GM12878 (cell line): ENCODE measurements around the gene KIF9. TPM values are rescaled to one million over a fixed set of nuclear protein-coding genes. Genes with fewer than 3 reads are reported as not detected.

Experiments
- ATAC-seq: fragments of 200-7000 bp; cut with Tn5 transposase; 3 replicates; pipeline ENCODE4 v1.9.1; 2020; ENCODE audit warnings: mild to moderate bottlenecking, moderate library complexity
- BruUV-seq: library from RNA; stranded (reverse); fragments of 400-500 nt; replicated peaks from 2 replicates; lab custom pipeline; 2021; lab: Mats Ljungman, UMichigan
- CTCF ChIA-PET: fragments of 300-600 bp; sonication (Branson Sonifier 250); formaldehyde crosslinking; extraction: SDS; loops from one replicate; lab custom pipeline; 2021; ENCODE audit warnings: inconsistent platforms; lab: Yijun Ruan, JAX
- POLR2A ChIA-PET: fragments of 350-600 bp; formaldehyde crosslinking; extraction: SDS; loops from one replicate; lab custom pipeline; 2021; ENCODE audit warnings: inconsistent platforms; lab: Charles Lee
- RAD21 ChIA-PET: fragments of 300-600 bp; sonication (Branson Sonifier 250); formaldehyde crosslinking; loops from one replicate; lab custom pipeline; 2023; ENCODE audit warnings: antibody characterized with exemption; ENCODE audit not compliant: unreplicated experiment; lab: Charles Lee
- SMC1A ChIA-PET: fragments of 300-600 bp; sonication (Branson Sonifier 250); formaldehyde crosslinking; loops from one replicate; lab custom pipeline; 2023; ENCODE audit not compliant: unreplicated experiment, uncharacterized antibody; lab: Charles Lee
- DNase-seq: peaks from one replicate; pipeline ENCODE4 v3.0.0-alpha.2; 2011; ENCODE audit warnings: low read depth, low spot score
- FAIRE-seq: peaks from 3 replicates; lab custom pipeline; 2011; peaks lifted over from hg19 to GRCh38; lab: Jason Lieb, UNC
- H2AFZ ChIP-seq: 2 replicates; pipeline ENCODE4 v1.6.0; 2011; ENCODE audit warnings: low read depth, low read length, control low read depth; ENCODE audit not compliant: control insufficient read depth
- H3K27ac ChIP-seq: 2 replicates; pipeline ENCODE4 v1.5.1; 2011; ENCODE audit warnings: control low read depth; ENCODE audit not compliant: control insufficient read depth, insufficient read depth
- H3K27me3 ChIP-seq, 2 experiments: replicated peaks in 1 of 2; 2 replicates each; pipeline versions ENCODE4 v1.6.0 to v1.6.1; 2011; ENCODE audit warnings: low read length in 1 of 2; ENCODE audit not compliant: control insufficient read depth in 2 of 2, insufficient read depth in 2 of 2
- H3K36me3 ChIP-seq, 2 experiments: 2 replicates each; pipeline ENCODE4 v1.5.1; 2011; ENCODE audit warnings: low read length in 1 of 2; ENCODE audit not compliant: control insufficient read depth in 2 of 2, insufficient read depth in 2 of 2
- H3K4me1 ChIP-seq: 2 replicates; pipeline ENCODE4 v1.6.1; 2011; ENCODE audit warnings: mild to moderate bottlenecking, low read length, moderate library complexity, mixed read lengths; ENCODE audit not compliant: control insufficient read depth, insufficient read depth
- H3K4me2 ChIP-seq: 2 replicates; pipeline ENCODE4 v1.6.0; 2011; ENCODE audit warnings: control low read depth; ENCODE audit not compliant: control insufficient read depth, insufficient read depth
- H3K4me3 ChIP-seq: fragments of 200-600 bp; sonication (generic); 2 replicates; pipeline ENCODE4 v1.5.1; 2016
- H3K79me2 ChIP-seq: 2 replicates; pipeline ENCODE4 v1.6.0; 2011; ENCODE audit warnings: low read length; ENCODE audit not compliant: control insufficient read depth, insufficient read depth
- H3K9ac ChIP-seq: 2 replicates; pipeline ENCODE4 v1.8.0; 2011; ENCODE audit warnings: low read length, control low read depth, mixed read lengths; ENCODE audit not compliant: control insufficient read depth, insufficient read depth
- H3K9me3 ChIP-seq: replicated peaks from 3 replicates; pipeline ENCODE4 v1.5.1; 2011; ENCODE audit warnings: mild to moderate bottlenecking, low read length; ENCODE audit not compliant: control insufficient read depth, insufficient read depth
- H4K20me1 ChIP-seq: 2 replicates; pipeline ENCODE4 v1.6.0; 2011; ENCODE audit not compliant: control insufficient read depth, insufficient read depth
- BRCA1 ChIP-seq: IDR thresholded peaks from 2 replicates; pipeline ENCODE4 v1.6.1; 2011; ENCODE audit warnings: low read depth, low read length, improper control_type of control experiment
- CBX3 ChIP-seq: fragments of 200-600 bp; sonication (generic); IDR thresholded peaks from 2 replicates; pipeline ENCODE4 v1.6.1; 2016; ENCODE audit warnings: low read depth, borderline replicate concordance
- ESRRA ChIP-seq: IDR thresholded peaks from 2 replicates; pipeline ENCODE4 v1.6.1; 2012; ENCODE audit warnings: mild to moderate bottlenecking, low read length, improper control_type of control experiment
- FOXM1 ChIP-seq: IDR thresholded peaks from 2 replicates; pipeline ENCODE4 v1.6.1; 2012; ENCODE audit warnings: low read depth, mild to moderate bottlenecking, inconsistent platforms, low read length, moderate library complexity
- HDGF ChIP-seq: fragments of 450-650 bp; IDR thresholded peaks from 2 replicates; pipeline ENCODE4 v1.6.1; 2016; ENCODE audit warnings: antibody characterized with exemption
- MTA2 ChIP-seq: fragments of 450-650 bp; IDR thresholded peaks from 2 replicates; pipeline ENCODE4 v1.6.1; 2016; ENCODE audit warnings: low read depth, mild to moderate bottlenecking, moderate library complexity
- MXI1 ChIP-seq: fragments of 150-350 bp; IDR thresholded peaks from 2 replicates; pipeline ENCODE4 v1.6.1; 2011; ENCODE audit warnings: low read depth, mild to moderate bottlenecking, inconsistent platforms, low read length, improper control_type of control experiment
- NR2F1 ChIP-seq: fragments of 450-650 bp; conservative IDR thresholded peaks from 2 replicates; pipeline ENCODE4 v1.6.1; 2017; ENCODE audit warnings: mild to moderate bottlenecking
- NRF1 ChIP-seq: conservative IDR thresholded peaks from 2 replicates; pipeline ENCODE4 v1.6.1; 2011; ENCODE audit warnings: mild to moderate bottlenecking, low read depth, low read length, improper control_type of control experiment
- RAD21 ChIP-seq: IDR thresholded peaks from 2 replicates; pipeline ENCODE4 v1.6.1; 2011; ENCODE audit warnings: mild to moderate bottlenecking, low read depth, low read length, moderate library complexity; ENCODE audit not compliant: insufficient read depth
- RELA ChIP-seq: fragments of 450-650 bp; IDR thresholded peaks from 2 replicates; pipeline ENCODE4 v1.8.0; 2014; ENCODE audit warnings: borderline replicate concordance; ENCODE audit not compliant: partially characterized antibody
- RUNX3 ChIP-seq: IDR thresholded peaks from 2 replicates; pipeline ENCODE4 v1.6.1; 2012; ENCODE audit warnings: low read length, inconsistent platforms
- SMC3 ChIP-seq: IDR thresholded peaks from 2 replicates; pipeline ENCODE4 v1.6.1; 2011; ENCODE audit warnings: low read length, improper control_type of control experiment, borderline replicate concordance
- SRF ChIP-seq, 2 experiments: IDR thresholded peaks; 2 replicates each; pipeline ENCODE4 v1.6.1; 2011; ENCODE audit warnings: low read depth in 2 of 2, low read length in 2 of 2, mild to moderate bottlenecking in 1 of 2, moderate library complexity in 1 of 2
- TBL1XR1 ChIP-seq: IDR thresholded peaks from 2 replicates; pipeline ENCODE4 v1.6.1; 2012; ENCODE audit warnings: low read depth, low read length, improper control_type of control experiment
- TCF3 ChIP-seq: IDR thresholded peaks from 2 replicates; pipeline ENCODE4 v1.6.1; 2012; ENCODE audit warnings: low read depth, mild to moderate bottlenecking, low read length, borderline replicate concordance; ENCODE audit not compliant: insufficient read depth
- TCF7 ChIP-seq: IDR thresholded peaks from 2 replicates; pipeline ENCODE4 v1.6.1; 2014; ENCODE audit warnings: antibody characterized with exemption, borderline replicate concordance
- WRNIP1 ChIP-seq: IDR thresholded peaks from 2 replicates; pipeline ENCODE4 v1.6.1; 2011; ENCODE audit warnings: low read depth, low read length, improper control_type of control experiment, borderline replicate concordance
- WGBS: methylation state at CpG from one replicate; pipeline ENCODE4 v1.1.6; 2016; ENCODE audit warnings: low lambda C conversion rate; ENCODE audit not compliant: insufficient replicate concordance, insufficient coverage; ENCODE audit errors: missing lambda C conversion rate; 5-methylcytosine and 5-hydroxymethylcytosine counted together
- in situ Hi-C: fragments of 300-500 bp; cut with MboI; formaldehyde crosslinking; loops from 9 replicates; pipeline ENCODE4 v1.14.3; 2018; ENCODE audit warnings: mixed read lengths
- intact Hi-C: fragments of 100-400 bp; cut with micrococcal nuclease; formaldehyde crosslinking; loops from one replicate; pipeline ENCODE4 v1.14.2; 2022; ENCODE audit not compliant: unreplicated experiment
- polyA plus RNA-seq, 11 experiments: library from polyadenylated mRNA; depleted of rRNA in 4 of 11; unstranded in 6 of 11; stranded (reverse) in 5 of 11; fragments of >200 nt; fragmentation: Nextera tagmentation in 4 of 11; fragmentation: Illumina TruSeq in 1 of 11; extraction: Ambion mirVana in 4 of 11; extraction: Trizol in 1 of 11; gene quantifications; 1 replicate in 1 of 11; 2 replicates in 10 of 11; pipeline versions ENCODE4 v1.2.1 to v1.2.3, GENCODE V29; 2011 to 2016; ENCODE audit warnings: inconsistent platforms in 2 of 11, missing spikeins in 2 of 11, low read depth in 1 of 11
- total RNA-seq, 4 experiments: library from RNA; depleted of rRNA in 3 of 4; stranded (reverse); fragments of >200 nt in 3 of 4; fragmentation: Illumina TruSeq in 1 of 4; extraction: Trizol in 1 of 4; gene quantifications; 2 replicates each; pipeline versions ENCODE4 v1.2.1 to v1.2.3, GENCODE V29; 2013 to 2021
- TF ChIP-seq, protein P1 (sequence below): IDR thresholded peaks from 2 replicates; pipeline ENCODE4 v1.6.1; 2011; ENCODE audit warnings: low read depth, low read length, improper control_type of control experiment, borderline replicate concordance
- TF ChIP-seq, protein P2 (sequence below): fragments of 450-650 bp; IDR thresholded peaks from 2 replicates; pipeline ENCODE4 v1.6.1; 2017; ENCODE audit warnings: mild to moderate bottlenecking

Gene KIF9
- total and polyA plus RNA-seq, 10 of the 15 experiments (the other 5 are each of a cell fraction or from before 2014, with no cell fraction given) = 3.0 to 10.2 (median 5.9) TPM

DNA sequence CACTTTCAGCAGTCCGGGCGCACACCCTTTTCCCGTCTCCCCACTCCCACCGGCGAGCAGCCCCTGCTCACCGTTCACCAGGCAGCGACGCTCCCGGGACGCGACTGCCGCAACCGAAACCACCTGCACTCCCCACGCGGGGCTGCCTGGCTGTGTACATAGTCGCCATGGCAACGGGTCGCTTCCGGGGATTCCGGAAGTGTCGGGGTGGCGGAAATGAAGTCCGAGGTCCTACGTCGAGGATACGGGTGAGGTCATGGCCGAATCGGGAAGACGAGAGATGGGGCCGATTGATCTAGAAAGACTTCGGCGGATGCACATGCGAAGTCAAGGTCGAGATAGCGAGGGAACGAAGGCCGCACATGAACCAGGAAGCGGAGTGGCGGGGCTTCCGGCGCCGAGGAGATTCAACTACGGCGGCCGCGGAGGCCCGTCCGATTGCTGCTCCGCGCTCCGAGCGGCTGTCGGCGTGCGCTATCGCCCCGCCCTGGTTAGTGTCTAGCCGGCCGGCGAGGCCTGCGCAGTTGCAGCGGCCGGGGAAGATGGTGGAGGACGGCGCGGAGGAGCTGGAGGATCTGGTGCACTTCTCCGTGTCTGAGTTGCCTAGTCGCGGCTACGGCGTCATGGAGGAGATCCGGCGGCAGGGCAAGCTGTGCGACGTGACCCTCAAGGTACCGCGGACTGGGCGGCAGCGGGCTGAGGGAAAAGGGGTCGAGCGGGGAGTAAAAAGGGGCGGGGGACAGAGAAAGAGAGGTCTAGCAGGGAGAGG, at the start of gene KIF9, which contains the start of gene KLHL18 (continued):
- TF ChIP-seq BRCA1 (no peak), MTA2 (peak; percentile 34), SRF (IDR thresholded peaks at IDR 0.05; ENCODE audit: low read depth in 2 of 2, low read length in 2 of 2) (0 out of 4 replicates have a peak, but pooled peaks of 1 of the 2 experiments have one; percentile 53), TCF7 (no peak), TBL1XR1 (no peak), RELA (peak; percentile 93), WRNIP1 (no peak), NRF1 (peak; percentile 56), HDGF (peak; percentile 78)
- TF ChIP-seq, protein P1, sequence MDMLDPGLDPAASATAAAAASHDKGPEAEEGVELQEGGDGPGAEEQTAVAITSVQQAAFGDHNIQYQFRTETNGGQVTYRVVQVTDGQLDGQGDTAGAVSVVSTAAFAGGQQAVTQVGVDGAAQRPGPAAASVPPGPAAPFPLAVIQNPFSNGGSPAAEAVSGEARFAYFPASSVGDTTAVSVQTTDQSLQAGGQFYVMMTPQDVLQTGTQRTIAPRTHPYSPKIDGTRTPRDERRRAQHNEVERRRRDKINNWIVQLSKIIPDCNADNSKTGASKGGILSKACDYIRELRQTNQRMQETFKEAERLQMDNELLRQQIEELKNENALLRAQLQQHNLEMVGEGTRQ = no peak

DNA sequence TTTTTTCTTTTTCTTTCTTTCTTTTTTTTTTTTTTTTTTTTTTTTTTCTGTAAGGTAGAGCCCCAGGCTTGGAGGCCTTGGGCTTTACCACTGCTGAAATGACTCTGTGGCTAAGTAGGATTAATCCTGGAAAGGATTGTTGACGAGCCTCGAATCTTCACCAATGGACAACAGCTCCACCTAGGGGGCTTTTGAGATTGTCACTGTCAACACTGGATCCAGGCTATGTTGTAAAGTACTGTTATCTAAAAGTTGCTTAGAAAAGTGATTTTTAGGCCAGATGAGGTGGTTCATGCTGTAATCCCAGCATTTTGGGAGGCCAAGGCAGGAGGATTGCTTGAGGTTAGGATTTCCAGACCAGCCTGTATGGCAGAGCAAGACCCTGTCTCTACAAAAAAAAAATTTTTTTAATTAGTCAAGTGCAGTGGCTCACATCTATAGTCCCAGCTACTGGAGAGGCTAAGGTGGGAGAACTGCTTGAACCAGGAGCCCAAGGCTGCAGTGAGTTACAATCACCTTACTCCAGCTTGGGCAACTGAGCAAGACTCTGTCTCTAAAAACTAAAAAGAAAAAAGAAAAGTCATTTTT, 41.8 kb upstream of the KIF9 start:
- no peak overlapping the region for H3K9ac ChIP-seq
- ATAC-seq = peak; percentile 89
- TF ChIP-seq FOXM1 (0 out of 2 replicates have a peak, but pooled peaks have one; percentile 26), RUNX3 (0 out of 2 replicates have a peak, but pooled peaks have one; percentile 6), MXI1 (no peak), TCF3 (no peak), RAD21 (peak; percentile 93), ESRRA (no peak), CBX3 (no peak), SMC3 (peak; percentile 81), NR2F1 (no peak)
- TF ChIP-seq, protein P2, sequence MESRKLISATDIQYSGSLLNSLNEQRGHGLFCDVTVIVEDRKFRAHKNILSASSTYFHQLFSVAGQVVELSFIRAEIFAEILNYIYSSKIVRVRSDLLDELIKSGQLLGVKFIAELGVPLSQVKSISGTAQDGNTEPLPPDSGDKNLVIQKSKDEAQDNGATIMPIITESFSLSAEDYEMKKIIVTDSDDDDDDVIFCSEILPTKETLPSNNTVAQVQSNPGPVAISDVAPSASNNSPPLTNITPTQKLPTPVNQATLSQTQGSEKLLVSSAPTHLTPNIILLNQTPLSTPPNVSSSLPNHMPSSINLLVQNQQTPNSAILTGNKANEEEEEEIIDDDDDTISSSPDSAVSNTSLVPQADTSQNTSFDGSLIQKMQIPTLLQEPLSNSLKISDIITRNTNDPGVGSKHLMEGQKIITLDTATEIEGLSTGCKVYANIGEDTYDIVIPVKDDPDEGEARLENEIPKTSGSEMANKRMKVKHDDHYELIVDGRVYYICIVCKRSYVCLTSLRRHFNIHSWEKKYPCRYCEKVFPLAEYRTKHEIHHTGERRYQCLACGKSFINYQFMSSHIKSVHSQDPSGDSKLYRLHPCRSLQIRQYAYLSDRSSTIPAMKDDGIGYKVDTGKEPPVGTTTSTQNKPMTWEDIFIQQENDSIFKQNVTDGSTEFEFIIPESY = no peak

More for the DNA sequence above, 41.8 kb upstream of the KIF9 start:
- BruUV-seq = no TSS peak
- ChIA-PET SMC1A (interaction anchor here (0.7 to 5.3 kb wide), 15 partner anchors 11 to 250 kb away, joined by 3 to 42 read pairs (median 7); partner anchors contain the start of genes KLHL18 and SETD2), POLR2A (interaction anchor here (0.6 to 1.3 kb wide), 5 partner anchors 11 to 161 kb away, joined by 3 to 4 read pairs (median 4); no protein-coding TSS in a partner anchor), RAD21 (interaction anchor here (0.6 to 5.0 kb wide), 21 partner anchors 13 to 451 kb away, joined by 3 to 56 read pairs (median 3); partner anchors contain the start of genes KIF9, KLHL18, PTPN23 and SETD2), CTCF (interaction anchor here (0.7 to 9.2 kb wide), 39 partner anchors 8 to 464 kb away, joined by 3 to 82 read pairs (median 4); partner anchors contain the start of genes KIF9, KLHL18 and SETD2)
- peaks cover 20 to 42% of the 10 kb centered on the region in 2 experiments; a peak in 3 of 4 replicates for H3K36me3 ChIP-seq
- WGBS = 0% methylated on average over 2 of the region's 2 CpGs
- H3K4me2 ChIP-seq = no peak overlapping the region
- no peak overlapping the region for H3K27ac ChIP-seq
- no peaks in the 10 kb centered on the region for H3K9me3 ChIP-seq
- H3K27me3 ChIP-seq = no peaks in the 10 kb centered on the region
- H4K20me1 ChIP-seq = no peaks in the 10 kb centered on the region
- no peak overlapping the region for H3K4me3 ChIP-seq
- FAIRE-seq (peak; percentile 65), DNase-seq (peak; percentile 24)
- in situ Hi-C loops = no loop called here
- no peak overlapping the region for H2AFZ ChIP-seq
- H3K79me2 ChIP-seq = no peaks in the 10 kb centered on the region
- no peaks in the 10 kb centered on the region for H3K4me1 ChIP-seq
- intact Hi-C loops = loop anchor here (1.0 to 10.0 kb wide), 5 partner anchors 42 to 280 kb away; partner anchors contain the start of genes KIF9, KLHL18 and SETD2
